ENCODE results near the gene MRPS18A.

The MRPS18A gene

DNA sequence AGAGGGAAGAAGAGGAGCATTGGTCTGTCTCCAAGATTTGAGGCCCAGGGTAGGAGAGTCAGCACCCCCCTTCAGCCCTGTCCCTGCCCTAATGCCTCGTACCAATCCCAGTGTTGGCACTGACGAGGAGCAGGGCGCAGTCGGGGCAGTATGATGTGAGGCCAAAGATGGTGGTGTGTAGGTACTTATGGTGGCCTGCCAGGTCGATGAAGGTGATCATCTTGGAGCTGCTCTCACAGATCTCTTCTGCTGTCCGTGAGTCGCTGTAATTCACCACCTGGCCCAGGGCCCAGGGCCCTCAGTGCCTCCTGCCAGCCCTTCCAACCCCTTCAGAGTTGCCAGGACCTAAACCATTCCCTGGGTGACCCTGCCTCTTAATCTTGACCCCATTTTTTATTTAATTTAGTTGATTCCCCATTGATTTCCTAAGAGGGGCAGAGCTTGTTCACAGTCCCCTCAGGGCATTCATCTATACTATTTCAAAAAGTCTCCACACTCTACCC, 62.8 kb downstream of the MRPS18A start:
- no peak for TF ChIP-seq TAF1 (IDR thresholded peaks at IDR 0.05; ENCODE audit: low read depth)
- TF ChIP-seq, protein P1, sequence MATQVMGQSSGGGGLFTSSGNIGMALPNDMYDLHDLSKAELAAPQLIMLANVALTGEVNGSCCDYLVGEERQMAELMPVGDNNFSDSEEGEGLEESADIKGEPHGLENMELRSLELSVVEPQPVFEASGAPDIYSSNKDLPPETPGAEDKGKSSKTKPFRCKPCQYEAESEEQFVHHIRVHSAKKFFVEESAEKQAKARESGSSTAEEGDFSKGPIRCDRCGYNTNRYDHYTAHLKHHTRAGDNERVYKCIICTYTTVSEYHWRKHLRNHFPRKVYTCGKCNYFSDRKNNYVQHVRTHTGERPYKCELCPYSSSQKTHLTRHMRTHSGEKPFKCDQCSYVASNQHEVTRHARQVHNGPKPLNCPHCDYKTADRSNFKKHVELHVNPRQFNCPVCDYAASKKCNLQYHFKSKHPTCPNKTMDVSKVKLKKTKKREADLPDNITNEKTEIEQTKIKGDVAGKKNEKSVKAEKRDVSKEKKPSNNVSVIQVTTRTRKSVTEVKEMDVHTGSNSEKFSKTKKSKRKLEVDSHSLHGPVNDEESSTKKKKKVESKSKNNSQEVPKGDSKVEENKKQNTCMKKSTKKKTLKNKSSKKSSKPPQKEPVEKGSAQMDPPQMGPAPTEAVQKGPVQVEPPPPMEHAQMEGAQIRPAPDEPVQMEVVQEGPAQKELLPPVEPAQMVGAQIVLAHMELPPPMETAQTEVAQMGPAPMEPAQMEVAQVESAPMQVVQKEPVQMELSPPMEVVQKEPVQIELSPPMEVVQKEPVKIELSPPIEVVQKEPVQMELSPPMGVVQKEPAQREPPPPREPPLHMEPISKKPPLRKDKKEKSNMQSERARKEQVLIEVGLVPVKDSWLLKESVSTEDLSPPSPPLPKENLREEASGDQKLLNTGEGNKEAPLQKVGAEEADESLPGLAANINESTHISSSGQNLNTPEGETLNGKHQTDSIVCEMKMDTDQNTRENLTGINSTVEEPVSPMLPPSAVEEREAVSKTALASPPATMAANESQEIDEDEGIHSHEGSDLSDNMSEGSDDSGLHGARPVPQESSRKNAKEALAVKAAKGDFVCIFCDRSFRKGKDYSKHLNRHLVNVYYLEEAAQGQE (IDR thresholded peaks at IDR 0.05; ENCODE audit: low read depth), result no peak
- no peak for TF ChIP-seq YY1 (IDR thresholded peaks at IDR 0.05; ENCODE audit: low read depth)
- no peak for TF ChIP-seq EGR1 (IDR thresholded peaks at IDR 0.05)
- TF ChIP-seq, protein P2, sequence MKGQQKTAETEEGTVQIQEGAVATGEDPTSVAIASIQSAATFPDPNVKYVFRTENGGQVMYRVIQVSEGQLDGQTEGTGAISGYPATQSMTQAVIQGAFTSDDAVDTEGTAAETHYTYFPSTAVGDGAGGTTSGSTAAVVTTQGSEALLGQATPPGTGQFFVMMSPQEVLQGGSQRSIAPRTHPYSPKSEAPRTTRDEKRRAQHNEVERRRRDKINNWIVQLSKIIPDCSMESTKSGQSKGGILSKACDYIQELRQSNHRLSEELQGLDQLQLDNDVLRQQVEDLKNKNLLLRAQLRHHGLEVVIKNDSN (IDR thresholded peaks at IDR 0.05), result no peak
- no peak for TF ChIP-seq ZBTB7A (IDR thresholded peaks at IDR 0.05; ENCODE audit: low read depth)
- TF ChIP-seq TEAD4 (IDR thresholded peaks at IDR 0.05), result no peak
- TF ChIP-seq EP300 (IDR thresholded peaks at IDR 0.05; ENCODE audit: borderline replicate concordance), result no peak
- TF ChIP-seq, protein P3, sequence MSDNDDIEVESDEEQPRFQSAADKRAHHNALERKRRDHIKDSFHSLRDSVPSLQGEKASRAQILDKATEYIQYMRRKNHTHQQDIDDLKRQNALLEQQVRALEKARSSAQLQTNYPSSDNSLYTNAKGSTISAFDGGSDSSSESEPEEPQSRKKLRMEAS (IDR thresholded peaks at IDR 0.05), result no peak
- no peak for TF ChIP-seq NFIC (IDR thresholded peaks at IDR 0.05)
- TF ChIP-seq TCF12 (IDR thresholded peaks at IDR 0.05; ENCODE audit: low read depth), result no peak
- no peak for TF ChIP-seq CEBPB (IDR thresholded peaks at IDR 0.05)

DNA sequence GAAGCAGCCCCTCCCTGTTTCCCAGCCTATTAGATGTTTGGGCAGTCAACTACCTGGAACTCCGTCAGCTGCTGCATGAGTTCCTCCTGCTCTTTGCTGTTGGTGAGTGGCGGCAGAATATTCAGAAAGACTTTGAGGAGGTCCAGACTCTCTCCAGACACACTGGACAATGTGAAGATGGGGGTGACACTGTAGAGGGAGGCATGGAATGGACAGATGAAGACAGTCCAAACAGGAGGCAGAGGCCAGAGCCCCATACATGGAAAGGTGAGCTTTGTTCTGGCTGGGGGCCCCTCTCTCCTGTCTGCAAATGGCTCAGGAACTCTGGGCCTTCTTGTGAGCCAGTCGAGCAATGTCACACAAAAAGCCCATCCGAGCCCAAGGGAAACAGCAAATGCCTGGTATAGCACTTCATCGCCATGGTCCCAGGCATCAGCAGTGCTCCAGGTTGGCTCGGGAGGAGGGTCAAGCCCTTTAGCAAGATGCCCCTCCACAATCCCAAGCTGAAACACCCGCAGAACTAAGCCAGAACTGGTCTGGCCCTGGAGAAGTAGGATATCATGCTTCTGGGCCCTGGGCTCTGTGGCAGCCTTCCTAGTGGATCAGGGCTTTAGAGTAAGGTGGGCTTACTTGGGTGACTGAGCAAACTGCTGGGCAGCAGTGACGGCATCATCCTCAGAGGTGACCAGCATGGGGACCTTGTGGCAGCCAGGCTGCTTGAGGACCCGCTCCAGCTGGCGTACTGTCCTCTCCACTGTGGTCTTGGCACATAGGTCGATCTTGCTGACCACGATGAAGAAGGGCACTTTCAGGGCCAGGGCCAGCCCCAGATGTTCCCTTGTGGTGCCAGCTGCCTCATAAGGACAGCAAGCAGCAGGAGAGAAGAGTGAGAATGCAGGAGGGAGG, 63.5 kb downstream of the MRPS18A start:
- TF ChIP-seq TEAD4 (IDR thresholded peaks at IDR 0.05), result no peak
- no peak for TF ChIP-seq EGR1 (IDR thresholded peaks at IDR 0.05)
- no peak for TF ChIP-seq YY1 (IDR thresholded peaks at IDR 0.05; ENCODE audit: low read depth)
- TF ChIP-seq, protein P1 (IDR thresholded peaks at IDR 0.05; ENCODE audit: low read depth), result no peak
- TF ChIP-seq EP300 (IDR thresholded peaks at IDR 0.05; ENCODE audit: borderline replicate concordance), result no peak
- TF ChIP-seq TAF1 (IDR thresholded peaks at IDR 0.05; ENCODE audit: low read depth), result no peak

DNA sequence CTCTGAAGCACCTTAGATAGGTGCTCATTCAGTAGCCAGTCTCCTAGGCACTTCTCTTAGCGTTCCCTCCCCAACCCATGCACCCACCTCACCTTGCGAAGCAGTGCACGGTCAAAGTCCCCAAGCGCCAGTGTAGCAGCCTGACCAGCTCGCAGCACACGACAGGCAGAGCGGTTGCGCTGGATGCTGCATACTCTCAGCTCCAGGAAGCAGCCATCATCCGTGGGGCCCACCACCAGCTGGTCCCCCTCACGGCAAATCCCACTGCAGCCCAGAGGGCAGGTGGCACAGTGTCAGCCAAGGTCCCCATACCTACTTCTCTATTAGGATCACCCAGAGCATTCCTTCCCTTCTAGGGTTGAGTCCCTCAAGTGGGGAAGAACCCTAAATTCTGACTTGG, 65.0 kb downstream of the MRPS18A start:
- TF ChIP-seq ZBTB7A (IDR thresholded peaks at IDR 0.05; ENCODE audit: low read depth), result no peak
- no peak for TF ChIP-seq TAF1 (IDR thresholded peaks at IDR 0.05; ENCODE audit: low read depth)
- no peak for TF ChIP-seq FOXM1 (IDR thresholded peaks at IDR 0.05; ENCODE audit: borderline replicate concordance, low read depth)
- TF ChIP-seq EGR1 (IDR thresholded peaks at IDR 0.05), result no peak
- TF ChIP-seq, protein P2 (IDR thresholded peaks at IDR 0.05), result no peak
- TF ChIP-seq, protein P3 (IDR thresholded peaks at IDR 0.05), result no peak
- no peak for TF ChIP-seq EP300 (IDR thresholded peaks at IDR 0.05; ENCODE audit: borderline replicate concordance)
- TF ChIP-seq CREB1 (IDR thresholded peaks at IDR 0.05; ENCODE audit: low read depth), result no peak
- TF ChIP-seq TCF12 (IDR thresholded peaks at IDR 0.05; ENCODE audit: low read depth), result no peak
- no peak for TF ChIP-seq CEBPB (IDR thresholded peaks at IDR 0.05)
- no peak for TF ChIP-seq NFIC (IDR thresholded peaks at IDR 0.05)
- no peak for TF ChIP-seq YY1 (IDR thresholded peaks at IDR 0.05; ENCODE audit: low read depth)

DNA sequence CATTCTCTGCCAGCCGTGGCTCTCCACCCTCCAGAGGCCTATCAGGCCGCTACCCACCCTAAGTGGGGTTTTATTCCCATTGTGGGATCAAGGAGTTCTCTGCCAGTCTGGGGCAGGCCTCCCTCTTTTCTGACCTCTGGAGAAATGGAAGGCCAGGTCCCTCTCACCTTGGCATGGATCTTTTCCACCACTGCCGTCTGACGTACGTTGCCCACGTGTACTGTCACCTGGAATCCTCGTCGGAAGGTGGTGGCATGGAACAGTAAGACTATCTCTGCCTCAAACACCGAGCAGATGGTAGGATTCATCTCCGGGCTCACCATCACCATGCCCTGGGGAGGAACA, 65.8 kb downstream of the MRPS18A start:
- TF ChIP-seq, protein P3 (IDR thresholded peaks at IDR 0.05), result no peak
- TF ChIP-seq ZBTB7A (IDR thresholded peaks at IDR 0.05; ENCODE audit: low read depth) (no peak), FOXM1 (IDR thresholded peaks at IDR 0.05; ENCODE audit: borderline replicate concordance, low read depth) (no peak), RAD21 (IDR thresholded peaks at IDR 0.05; ENCODE audit: low read depth) (no peak), CREB1 (IDR thresholded peaks at IDR 0.05; ENCODE audit: low read depth) (no peak), EGR1 (IDR thresholded peaks at IDR 0.05) (no peak), TEAD4 (IDR thresholded peaks at IDR 0.05) (no peak), CEBPB (IDR thresholded peaks at IDR 0.05) (no peak)
- TF ChIP-seq, protein P1 (IDR thresholded peaks at IDR 0.05; ENCODE audit: low read depth), result no peak
- TF ChIP-seq, protein P2 (IDR thresholded peaks at IDR 0.05), result no peak

Data from Ishikawa (cell line).